Activated T-helper 1 cell treated with anti-CD3 and anti-CD28 coated beads, Interleukin-2, amount 50 U/mL, for 16 hours (primary cell): ENCODE measurements around the gene PDIA5.

Experiments used
- DNase-seq, 2 donors: peaks; one replicate each; pipeline ENCODE4 v3.0.0-alpha.2; 2020; ENCODE audit warnings: low read depth in 1 of 2, low spot score in 1 of 2

Gene PDIA5

GRCh38 chr3:123039178-123039577 is 27.6 kb upstream of the PDIA5 start:
- DNase-seq: no peak

- DNase-seq: no peak
Measured at GRCh38 chr3:123042413-123042812, 24.4 kb upstream of the PDIA5 start.

- no peak for DNase-seq
Measured at GRCh38 chr3:123044981-123045763, 21.7 kb upstream of the PDIA5 start.

GRCh38 chr3:123046262-123047061 is 20.4 kb upstream of the PDIA5 start:
- DNase-seq: no peak

- DNase-seq: no peak
Measured at GRCh38 chr3:123047062-123047319, 19.8 kb upstream of the PDIA5 start.

- no peak for DNase-seq
Measured at GRCh38 chr3:123048480-123049237, 18.2 kb upstream of the PDIA5 start.

- DNase-seq: no peak
Measured at GRCh38 chr3:123050666-123051065, 16.2 kb upstream of the PDIA5 start.

- DNase-seq: no peak
Measured at GRCh38 chr3:123053107-123053506, 13.7 kb upstream of the PDIA5 start.

- no peak for DNase-seq
Measured at GRCh38 chr3:123054109-123054778, 12.6 kb upstream of the PDIA5 start.

GRCh38 chr3:123054931-123055330 is 11.9 kb upstream of the PDIA5 start:
- no peak for DNase-seq

- DNase-seq: no peak
Measured at GRCh38 chr3:123055352-123055751, 11.5 kb upstream of the PDIA5 start.

- DNase-seq: no peak
Measured at GRCh38 chr3:123058505-123058904, 8.3 kb upstream of the PDIA5 start.

- no peak for DNase-seq
Measured at GRCh38 chr3:123060054-123060453, 6.8 kb upstream of the PDIA5 start.

GRCh38 chr3:123061856-123062255 is 5.0 kb upstream of the PDIA5 start:
- no peak for DNase-seq

GRCh38 chr3:123063034-123063433 is 3.8 kb upstream of the PDIA5 start:
- DNase-seq: no peak

GRCh38 chr3:123064506-123064905 is 2.3 kb upstream of the PDIA5 start:
- DNase-seq: no peak

- no peak for DNase-seq
Measured at GRCh38 chr3:123064914-123065313, 1.9 kb upstream of the PDIA5 start.

GRCh38 chr3:123066599-123066895 is 278 bp upstream of the PDIA5 start:
- no peak for DNase-seq

GRCh38 chr3:123067689-123068600 is 1.1 kb downstream of the PDIA5 start:
- no peak for DNase-seq

- DNase-seq: no peak
Measured at GRCh38 chr3:123068601-123069381, 2.0 kb downstream of the PDIA5 start.
